GM12801 (cell line): Measurements from ENCODE around the gene CDC25B.

Source experiments
- TF ChIP-seq, protein P1 (sequence below): IDR thresholded peaks from one replicate; pipeline ENCODE4 v1.5.1; 2011; ENCODE audit warnings: control low read depth; ENCODE audit not compliant: insufficient read length; ENCODE audit errors: extremely low read depth

Gene CDC25B

DNA sequence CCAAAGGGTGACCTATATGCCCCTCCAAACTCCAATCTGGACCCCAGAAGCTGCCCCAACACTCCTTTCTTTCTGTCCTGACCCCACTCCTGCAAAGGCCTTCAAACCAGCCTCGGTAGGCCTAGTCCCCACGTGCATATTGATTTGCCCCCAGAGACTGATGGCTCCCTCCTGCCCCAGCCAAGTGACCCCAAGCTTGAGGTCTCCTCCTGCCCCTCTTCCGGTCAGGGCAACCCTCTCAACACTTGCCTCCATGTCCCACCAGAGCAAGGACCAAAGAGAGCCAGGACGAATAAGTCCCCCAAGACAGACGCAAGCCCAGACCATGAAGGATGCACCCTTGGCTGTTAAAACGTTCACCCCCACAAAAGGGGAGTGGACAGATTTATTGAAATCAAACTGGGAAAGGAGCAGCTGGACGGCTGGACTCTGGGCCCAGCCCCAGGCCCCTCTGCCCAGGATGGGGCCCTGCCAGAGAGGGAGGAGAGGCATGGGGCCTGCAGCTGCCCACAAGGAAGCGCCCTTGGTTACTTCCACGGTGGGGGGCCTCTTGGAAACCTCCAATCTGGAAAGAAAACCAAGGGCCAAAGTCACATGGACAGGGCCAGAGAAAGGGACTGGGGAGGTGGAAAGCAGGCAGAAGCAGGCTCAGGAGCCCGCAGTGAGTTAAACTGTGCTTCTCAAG lies 12.5 kb upstream of the CDC25B start:
- TF ChIP-seq, protein P1, sequence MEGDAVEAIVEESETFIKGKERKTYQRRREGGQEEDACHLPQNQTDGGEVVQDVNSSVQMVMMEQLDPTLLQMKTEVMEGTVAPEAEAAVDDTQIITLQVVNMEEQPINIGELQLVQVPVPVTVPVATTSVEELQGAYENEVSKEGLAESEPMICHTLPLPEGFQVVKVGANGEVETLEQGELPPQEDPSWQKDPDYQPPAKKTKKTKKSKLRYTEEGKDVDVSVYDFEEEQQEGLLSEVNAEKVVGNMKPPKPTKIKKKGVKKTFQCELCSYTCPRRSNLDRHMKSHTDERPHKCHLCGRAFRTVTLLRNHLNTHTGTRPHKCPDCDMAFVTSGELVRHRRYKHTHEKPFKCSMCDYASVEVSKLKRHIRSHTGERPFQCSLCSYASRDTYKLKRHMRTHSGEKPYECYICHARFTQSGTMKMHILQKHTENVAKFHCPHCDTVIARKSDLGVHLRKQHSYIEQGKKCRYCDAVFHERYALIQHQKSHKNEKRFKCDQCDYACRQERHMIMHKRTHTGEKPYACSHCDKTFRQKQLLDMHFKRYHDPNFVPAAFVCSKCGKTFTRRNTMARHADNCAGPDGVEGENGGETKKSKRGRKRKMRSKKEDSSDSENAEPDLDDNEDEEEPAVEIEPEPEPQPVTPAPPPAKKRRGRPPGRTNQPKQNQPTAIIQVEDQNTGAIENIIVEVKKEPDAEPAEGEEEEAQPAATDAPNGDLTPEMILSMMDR: no peak

DNA sequence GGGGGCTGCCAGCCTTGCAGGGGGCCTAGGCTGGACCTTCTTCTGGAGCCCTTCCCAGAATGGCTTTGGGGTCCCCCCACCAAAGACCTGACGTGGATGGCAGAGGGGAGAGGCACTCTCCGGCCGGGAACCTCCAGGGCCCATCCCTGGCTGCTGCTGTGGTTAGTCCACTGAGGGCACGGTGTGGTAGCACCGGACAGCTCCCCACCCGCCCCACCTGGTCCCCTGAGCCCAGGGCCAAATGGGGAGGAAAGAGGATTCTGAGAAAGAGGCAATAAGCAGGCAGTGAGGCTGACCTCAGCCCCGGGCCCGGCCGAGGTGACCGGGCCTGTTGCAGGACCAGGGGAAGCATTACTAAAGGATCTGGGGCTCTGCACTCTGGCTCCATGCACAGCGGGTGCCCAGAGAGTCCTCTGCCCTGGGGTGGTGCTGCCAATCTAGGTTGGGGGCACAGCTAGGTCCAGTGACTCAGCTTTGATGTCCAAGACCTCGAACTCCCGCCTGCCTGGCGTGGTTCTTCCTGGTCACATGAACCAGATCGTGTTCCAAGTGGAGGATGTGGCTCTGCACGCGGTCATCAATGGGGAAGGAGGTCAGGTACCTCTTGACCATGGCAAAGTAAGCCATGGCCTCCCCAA lies 11.8 kb upstream of the CDC25B start:
- TF ChIP-seq, protein P1: no peak

DNA sequence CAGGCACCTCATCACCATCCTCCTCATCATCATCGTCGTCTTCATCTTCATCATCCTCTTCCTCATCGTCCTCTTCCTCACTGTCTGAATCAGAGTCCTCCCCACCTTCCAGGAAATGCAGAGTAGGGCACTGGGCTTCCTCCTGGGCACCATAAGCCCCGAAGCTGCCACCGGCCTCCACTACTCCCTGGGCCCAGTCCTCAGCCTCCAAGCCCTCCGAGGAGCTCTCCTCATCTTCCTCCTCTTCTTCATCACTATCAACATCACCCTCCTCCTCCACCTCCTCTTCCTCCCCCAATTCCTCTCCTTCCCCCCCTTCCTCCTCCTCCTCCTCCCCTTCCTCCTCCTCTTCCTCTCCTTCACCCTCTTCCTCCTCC lies 11.3 kb upstream of the CDC25B start:
- TF ChIP-seq, protein P1: no peak

DNA sequence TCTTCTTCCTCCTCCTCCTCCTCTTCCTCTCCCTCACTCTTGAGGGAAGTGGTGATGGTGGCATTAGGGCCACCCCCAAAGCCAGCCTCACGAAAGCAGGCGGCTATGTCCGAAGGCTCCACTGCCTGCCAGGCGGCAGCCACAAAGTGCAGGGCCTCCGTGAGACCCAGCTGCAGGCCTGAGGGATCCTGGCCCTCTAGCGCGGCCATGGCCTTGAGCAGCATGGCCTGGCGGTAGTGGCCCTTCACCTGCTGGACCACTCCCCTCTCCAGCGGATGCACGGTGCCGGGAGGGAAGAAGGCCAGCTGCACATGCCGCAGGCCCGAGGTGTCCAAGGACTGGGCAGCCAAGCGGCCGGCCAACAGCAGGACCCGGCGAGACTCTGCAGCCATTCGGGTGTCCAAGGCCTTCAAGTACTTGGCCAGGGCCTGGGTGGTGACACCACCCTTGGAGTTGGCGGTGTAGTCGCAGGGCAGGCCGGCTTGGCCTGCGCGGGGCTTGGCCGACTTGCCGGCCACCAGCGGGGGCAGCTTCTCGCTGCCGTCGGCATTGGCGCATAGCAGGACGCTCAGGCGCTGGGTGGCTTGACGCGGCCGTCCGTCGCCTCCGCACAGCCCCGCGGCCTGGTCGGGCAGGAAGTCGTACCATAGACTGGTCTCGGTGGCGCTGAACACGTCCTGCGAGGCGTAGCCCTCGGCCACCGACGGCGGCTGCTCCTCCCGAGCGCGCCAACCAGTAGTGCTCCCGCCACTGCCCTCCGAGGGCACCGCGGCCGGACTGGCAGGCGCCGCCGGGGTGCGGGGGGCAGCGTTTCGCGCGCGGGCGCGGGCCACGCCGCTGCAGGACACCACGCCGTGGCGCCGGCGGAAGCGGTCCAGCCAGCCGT lies 10.6 kb upstream of the CDC25B start:
- TF ChIP-seq, protein P1: no peak

DNA sequence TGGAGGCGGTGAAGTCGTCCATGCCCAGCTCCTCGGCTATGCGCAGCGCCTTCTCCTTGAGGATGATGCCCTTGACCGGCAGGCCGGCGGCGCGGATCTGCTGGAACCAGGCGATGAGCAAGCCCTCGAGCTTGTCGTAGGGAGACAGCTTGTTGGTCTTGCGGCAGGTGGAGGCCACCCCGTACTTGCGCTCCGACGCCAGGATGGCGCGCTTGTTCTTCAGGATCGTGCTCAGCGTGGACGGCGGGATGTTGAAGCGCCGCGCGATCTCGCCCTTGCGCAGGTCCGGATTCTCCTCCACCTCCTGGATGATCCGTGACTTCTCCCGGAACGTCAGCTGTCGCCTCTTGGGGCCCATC lies 10.0 kb upstream of the CDC25B start:
- TF ChIP-seq, protein P1: no peak

DNA sequence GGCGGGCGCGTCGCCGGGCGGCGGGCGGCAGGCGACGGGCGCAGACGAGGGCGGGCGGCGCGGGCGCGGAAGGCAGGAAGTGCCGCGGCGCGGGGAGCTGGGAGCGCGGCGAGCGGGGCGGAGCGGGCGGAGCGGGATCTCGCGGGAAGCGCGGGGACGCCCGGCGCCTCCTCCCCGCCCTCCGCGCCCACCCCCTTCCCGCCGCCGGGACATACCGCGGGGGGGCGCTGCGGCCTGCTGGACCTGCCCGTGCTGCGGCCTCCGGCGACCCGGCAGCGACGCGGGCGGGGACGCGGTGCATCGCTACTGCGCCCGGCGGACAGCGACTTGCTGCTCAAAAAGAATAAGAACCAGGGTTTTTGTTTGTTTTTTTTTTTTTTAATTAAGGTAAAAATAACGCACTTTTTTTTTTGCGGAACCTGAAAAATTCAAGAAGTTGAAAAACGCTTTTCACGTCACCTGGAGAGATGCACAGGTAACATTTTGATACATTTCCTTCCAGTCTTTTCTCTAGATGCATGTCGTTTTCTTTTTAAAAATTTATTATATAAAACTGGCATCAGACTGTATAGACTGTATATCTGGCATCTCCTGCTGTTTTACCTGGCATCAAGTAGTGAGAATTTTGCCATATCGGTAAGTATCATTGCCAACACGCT lies 9.3 kb upstream of the CDC25B start, which contains the start of gene CENPB:
Gene CENPB (minus strand): TSS at position 76 of the 659 bp plus-strand sequence. CDS start 257 bp downstream, outside the sequence.
- TF ChIP-seq, protein P1: no peak
